Left renal pelvis (tissue), 4 donors: Measurements from ENCODE around the gene VAV2. TPM values are rescaled to one million over a fixed set of nuclear protein-coding genes. Genes with fewer than 3 reads are reported as not detected.

ENCODE experiments used
- polyA plus RNA-seq, 4 donors: library from polyadenylated mRNA; unstranded; fragments of 120-200 nt; gene quantifications; one replicate each; pipeline ENCODE4 v1.2.1, GENCODE V29; 2013; ENCODE audit not compliant: insufficient read length in 4 of 4

The VAV2 gene
- polyA plus RNA-seq, 4 donors: 14.7 to 47.1 (median 34.7) TPM

Other genes starting within 250 kb of the VAV2 start
- 10 to 100 TPM; 16.8 to 24.9 (median 21.0) TPM for gene BRD3OS, start 33.2 kb upstream of the VAV2 start, polyA plus RNA-seq
- 10 to 100 TPM; 42.1 to 52.4 (median 46.0) TPM for gene BRD3, start 75.7 kb upstream of the VAV2 start, polyA plus RNA-seq
- 10 to 100 TPM; 33.3 to 41.0 (median 37.3) TPM for gene WDR5, start 143.8 kb upstream of the VAV2 start, polyA plus RNA-seq
- 1 to 10 TPM in 1 of 4 donors, not detected in 3; 1.4 TPM for gene RNU6ATAC, start 172.2 kb upstream of the VAV2 start, polyA plus RNA-seq